Measurements from ENCODE around the gene PHF19.

DNA sequence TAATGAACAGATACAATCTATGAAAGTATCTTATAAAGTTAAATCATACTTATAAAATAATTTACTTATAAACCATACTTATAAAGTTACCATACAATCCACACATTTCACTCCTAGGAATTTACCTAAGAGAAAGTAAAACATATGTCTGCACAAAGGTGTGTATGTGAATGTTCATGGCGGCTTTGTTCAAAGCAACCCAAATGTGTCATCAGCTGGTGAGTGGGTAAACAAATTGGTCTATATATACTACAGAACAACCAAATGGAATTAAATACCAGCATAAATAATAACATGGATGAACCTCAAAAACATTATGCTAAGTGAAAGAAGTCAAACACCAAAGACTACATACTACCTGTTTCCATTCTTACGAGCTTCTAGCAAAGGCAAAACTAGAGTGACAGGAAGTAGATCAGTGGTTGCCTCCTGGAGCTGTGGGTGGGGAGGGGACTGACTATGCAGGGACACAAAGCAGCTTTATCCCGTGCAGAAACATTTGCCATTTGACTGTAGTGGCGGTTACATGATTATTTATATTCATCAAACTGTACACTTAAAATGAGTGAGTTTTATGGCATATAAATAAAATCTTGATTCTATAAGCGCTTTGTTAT lies 39.0 kb upstream of the PHF19 start:
- TF ChIP-seq POLR2AphosphoS5 (IDR thresholded peaks at IDR 0.05; ENCODE audit: borderline replicate concordance, low read depth, low read length) (no peak), EZH2 (IDR thresholded peaks at IDR 0.05) (no peak), FOXP2 (optimal IDR thresholded peaks at IDR 0.05; ENCODE audit: control extremely low read depth, extremely low read length, insufficient read depth) (no peak)
